A204.1 (cell line): ENCODE data around the gene BABAM2.
"Not testable (repeated sequence)": the region's sequence is repeated elsewhere in the genome, so short reads cannot be mapped to it uniquely, and the experiment has no call there.

Experiments used
- FAIRE-seq: peaks from 2 replicates; lab custom pipeline; 2012; peaks lifted over from hg19 to GRCh38; lab: Jason Lieb, UNC

The BABAM2 gene

DNA sequence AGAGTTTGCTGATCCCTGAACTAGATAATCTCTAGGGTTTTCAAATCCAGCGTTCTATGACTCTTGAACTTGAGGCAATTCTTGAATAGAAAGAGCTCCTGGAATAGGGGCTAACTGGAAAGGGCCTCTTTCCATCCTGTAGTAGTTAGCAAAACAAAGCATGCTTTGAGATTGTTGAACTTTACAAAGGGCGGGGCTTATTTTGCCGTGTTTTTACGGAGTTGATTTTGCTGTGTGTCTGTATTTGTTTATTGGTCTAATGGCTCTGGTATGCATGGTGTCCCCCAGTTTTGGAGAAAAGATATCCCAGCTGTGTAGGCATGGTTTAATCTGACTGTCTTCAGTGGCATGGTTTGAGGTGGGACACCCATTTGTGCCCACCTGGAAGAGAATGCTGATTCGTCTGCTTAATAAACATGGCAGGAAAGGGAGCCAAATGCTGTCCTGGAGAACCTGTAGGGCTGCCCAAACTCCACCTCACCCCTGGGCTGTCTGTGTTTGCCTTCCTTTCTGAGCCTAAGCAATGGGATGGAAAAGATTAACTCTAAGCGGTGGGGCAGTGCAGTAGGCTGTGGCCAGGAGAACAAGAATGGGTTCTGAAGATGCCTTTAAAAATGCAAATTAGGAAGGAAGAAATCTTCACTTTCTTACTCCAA is 428.1 kb downstream of the BABAM2 start:
- no peak for FAIRE-seq

DNA sequence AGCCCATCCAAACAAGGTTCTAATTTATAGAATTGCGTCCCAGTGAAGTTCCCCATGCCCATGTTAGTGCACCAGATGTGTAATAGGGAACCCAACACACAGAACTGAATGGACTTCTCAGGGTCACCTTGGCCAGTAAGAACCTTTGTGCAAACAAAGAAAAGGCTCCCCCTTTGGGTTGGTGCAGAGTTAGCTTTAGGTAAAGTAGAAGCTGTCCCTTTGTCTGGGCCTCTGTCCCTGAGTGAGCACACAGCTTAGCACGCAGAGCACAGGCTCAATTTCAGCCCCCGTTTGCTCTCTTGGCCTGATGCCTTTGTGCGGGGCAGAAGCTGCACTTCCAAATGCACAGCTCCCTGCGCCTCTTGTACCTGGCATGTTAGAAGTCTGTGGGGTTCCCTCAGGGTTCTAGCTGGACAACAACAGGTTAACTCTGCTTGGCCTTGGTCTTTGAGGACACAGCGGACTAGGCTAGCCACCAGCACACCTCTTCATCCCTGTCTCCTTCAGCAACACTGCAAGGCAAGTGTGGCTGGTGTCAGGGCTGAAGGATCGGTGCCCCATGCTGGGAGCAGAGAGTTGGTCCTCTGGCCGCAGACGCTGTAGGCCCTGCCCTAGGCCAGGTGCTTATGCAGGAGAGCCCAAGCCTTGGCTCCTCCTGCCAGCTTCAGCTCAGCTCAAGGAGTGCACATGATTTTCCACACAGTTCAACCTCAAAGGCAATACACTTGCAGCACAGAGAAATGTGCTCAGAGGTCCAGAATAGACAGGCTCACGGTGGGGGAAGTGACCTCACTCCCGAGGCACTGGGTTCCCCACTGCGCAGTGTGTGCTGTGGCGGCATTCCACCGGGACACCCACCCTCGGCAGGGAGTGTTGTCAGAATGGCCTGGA is 428.8 kb downstream of the BABAM2 start:
- FAIRE-seq, result no peak

DNA sequence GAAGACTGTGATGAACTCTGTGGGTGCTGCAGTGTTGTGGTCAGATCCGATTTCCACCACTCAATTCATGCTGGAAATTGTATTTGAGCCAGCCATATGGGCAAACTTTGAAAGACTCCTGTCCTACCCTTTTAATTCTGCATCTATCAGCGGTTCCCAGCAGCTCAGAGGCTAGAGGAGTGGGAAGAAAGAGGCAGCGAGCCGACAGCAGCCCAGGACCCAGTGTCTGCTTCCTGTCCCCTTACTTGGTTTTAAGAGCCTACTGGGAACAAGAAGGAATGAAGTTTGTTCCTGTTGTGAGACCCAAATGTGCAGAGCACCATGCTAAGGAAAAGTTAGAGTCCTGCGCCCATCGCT is 429.5 kb downstream of the BABAM2 start:
- FAIRE-seq, result no peak

DNA sequence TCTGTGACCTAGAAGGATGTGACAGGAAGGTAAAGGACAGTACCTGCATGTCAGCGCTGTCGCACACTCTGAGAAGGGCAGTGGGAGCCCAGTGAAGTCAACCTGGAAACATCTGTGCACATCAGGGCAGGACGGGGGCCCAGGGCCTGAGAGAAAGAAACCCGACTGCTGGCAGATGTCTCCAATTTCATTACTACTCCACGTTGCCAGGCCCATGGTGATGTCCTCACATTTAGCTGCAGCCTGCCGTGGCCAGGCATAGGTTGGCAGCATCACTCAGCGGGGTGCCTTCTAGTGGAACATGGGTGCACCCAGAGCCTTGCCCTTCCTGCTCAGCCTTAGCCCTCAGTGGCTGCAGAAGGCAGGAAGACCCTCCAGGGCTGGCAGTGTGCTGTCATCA is 429.8 kb downstream of the BABAM2 start:
- no peak for FAIRE-seq

DNA sequence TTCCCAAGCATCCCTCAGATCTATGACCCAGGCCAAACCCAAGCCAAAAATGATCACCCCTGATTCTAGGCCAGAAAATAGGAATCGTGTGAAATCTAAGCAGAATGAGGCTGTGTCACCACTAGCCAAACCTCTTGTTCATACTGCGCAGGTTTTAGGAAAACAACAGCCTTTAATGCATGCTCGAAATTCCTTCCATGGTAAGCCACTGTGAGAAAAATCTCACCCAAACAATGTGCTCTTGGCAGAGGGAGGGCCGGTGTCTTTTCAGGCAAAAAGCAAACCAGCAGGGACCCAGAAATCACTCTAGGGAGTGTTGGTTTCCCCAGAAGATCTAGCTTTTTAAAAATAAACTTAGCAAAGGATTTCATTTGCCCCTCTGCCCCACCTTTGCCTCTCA is 430.9 kb downstream of the BABAM2 start:
- FAIRE-seq, result no peak

DNA sequence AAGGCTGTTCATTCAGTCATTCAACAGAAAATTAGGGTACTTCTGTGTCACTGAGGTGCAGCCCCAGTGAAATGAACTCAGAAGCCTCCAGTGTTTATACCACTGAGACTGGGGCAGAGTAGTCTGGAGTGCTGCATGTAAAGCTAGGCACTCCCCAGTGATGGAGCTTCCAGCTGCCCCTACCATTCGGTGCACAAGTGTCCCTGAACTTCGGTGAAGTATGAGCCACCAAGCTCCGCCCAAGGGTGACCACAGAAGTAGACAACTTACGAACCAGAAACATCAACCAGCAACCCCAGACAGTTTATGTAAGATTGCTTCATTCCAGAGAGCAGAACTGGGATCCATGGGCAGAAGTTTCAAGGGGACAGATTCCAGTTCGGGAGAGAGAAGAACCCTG is 431.5 kb downstream of the BABAM2 start:
- FAIRE-seq, result no peak

DNA sequence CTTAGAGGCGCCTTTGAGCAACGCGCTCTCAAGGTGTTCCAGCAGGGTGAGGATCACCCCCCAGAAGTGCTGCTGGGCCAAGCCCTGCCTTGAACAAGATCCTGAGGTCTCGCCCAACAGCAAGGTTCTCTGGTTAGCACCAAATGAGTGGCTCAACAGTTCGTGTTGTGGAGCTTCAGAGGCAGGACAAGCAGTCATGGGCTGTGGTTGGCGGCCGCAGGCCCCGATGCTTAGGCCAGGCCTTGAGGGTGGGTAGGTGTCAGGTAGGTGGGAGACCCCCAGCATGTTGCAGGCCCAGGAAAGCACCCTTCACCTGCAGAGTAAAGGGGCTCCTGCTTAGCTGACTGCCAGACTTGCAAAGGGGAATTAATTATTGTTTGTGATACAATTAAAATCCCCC is 431.9 kb downstream of the BABAM2 start:
- no peak for FAIRE-seq

DNA sequence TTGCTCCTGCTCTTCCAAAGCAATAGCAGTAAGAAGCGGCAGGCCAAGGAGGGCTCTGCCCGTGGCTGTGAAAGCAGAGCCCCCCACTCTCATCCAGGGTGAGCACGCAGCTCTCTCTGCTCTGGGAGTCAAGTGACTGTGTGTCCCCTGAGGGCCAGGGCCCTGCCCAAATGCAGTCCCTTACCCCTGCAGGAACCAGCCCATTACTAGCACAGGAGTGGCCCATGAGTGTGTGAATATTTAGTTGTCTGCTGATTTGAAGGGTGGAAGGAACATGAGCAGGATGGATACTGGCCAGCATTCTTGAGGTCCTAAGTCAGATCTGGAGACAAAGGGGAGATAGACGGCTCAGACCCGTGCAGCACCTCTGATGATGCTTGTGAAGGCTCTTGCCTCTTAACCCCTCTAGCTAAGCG is 432.5 kb downstream of the BABAM2 start:
- no peak for FAIRE-seq

DNA sequence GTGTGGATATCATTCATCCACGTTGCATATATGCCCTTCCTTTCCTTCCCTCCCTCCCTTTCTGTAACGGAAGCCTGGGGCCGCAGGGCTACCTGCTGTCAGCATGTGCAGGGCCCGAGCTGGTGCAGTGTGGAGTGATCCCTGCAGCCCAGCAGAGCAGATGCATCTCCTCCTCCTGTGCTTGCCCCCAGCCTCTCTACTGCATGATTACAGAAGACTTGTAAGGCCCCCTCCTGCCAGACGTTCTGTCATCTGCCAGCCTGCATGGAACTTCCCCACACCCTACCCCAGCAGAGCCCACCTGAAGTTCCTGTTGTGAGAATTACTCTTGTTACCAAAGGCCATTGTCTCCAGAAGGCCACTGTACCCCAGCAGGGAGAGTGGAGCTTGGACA is 434.6 kb downstream of the BABAM2 start:
- FAIRE-seq, result no peak

DNA sequence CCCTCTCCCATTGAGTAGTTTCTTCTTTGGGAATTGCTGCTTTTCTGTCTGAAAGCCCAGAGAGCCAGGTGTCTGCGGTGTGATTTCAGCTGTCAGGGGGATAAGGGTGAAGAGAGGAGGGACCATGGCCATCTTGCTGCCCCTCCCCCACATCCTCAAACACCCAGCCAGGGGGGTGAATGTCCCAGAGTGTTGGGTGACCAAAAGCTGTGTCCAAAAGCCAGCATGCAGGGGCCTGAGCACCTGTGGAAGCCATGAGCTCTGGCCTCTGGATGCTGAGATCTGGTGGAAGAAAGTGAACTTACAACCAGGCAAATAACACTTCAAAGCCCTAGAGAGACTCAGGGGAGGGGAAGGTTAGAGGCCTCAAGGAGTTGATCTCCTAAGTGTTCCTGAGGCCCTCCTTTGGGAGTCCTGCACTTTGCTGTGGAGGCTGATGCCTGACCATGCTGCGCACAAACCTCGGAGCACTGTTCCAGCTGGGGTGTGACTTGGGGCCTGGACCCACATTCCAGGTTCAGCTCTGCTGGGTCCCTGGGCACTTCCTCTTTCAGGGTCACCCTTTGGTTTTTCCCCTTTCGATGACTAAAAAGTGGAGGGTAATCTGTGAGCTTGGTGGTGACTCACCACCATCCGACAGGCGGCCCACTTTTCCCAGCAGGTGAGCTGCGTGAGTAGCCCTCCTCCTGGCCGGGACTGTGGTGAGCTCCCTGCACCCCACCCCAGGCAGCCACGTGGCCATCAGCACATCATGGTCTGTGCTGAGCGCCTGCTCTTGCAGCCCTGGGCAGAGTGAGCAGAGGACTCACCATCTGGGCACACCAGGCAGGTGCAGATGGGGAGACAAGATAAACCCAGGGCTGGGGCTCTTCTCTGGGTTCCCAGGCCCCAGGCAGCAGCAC is 435.3 kb downstream of the BABAM2 start:
- no peak for FAIRE-seq

DNA sequence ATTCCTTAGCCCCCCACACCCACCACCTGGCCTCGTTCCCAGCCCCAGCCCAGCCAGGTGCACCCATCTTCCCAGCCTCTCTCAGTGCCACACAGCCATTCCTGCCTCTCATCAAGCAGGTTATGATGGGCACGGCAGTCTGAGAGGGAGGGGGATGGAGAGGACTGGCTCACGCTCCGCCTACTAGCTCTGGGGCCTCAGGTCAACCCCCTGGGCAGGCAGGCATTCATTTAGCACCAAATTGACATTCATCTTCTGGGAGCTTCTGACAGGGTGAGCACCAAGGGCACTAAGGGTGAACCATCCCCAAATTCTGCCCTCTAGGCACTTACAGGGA is 435.9 kb downstream of the BABAM2 start:
- FAIRE-seq, result no peak

DNA sequence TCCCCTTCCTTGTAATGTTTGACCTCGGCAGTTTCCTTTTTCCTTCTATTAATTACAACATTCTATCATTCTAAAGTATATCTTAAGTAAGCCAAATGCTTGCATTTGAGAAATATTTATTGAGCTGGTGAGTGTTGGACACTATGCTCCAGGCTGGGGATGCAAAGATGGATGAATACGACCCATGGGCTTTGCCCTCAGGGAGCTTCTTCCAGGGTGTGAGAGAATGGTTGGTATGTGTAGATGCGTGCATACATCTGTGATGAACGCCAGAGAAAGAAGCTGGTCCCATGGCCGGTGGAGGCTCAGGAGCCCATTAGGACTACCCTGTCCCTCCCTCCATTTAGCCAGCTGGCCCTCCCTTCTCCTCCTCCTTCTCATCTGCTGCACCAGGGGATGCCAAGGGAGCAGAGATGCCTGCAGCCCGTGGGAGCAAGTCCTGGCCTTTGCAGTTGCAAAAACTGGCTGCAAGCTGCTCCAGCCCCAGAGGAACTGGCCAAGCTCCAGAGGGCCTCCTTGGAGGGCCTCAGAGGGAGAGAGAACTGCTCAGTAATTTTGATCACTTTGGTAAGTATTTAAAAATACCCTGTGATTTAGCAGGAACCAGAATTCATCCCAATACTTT is 436.5 kb downstream of the BABAM2 start:
- no peak for FAIRE-seq

DNA sequence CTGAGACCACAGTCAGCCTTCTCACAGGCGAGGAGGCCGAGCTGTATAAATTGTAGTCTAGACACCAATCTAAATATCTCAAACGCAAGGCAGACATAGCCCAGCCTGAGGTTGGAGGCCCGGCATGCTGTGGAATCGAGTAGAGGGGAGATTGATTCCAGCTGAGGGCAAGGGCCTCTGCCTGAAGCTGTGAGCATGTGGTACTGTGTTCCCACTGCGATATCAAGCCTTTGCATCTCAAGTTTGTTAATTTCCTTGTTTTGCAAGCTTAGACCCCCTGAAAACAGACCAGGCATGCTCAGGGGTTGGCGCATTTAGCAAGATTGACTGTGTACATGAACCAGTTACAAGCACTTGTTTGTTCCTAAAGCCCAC is 437.0 kb downstream of the BABAM2 start:
- no peak for FAIRE-seq

DNA sequence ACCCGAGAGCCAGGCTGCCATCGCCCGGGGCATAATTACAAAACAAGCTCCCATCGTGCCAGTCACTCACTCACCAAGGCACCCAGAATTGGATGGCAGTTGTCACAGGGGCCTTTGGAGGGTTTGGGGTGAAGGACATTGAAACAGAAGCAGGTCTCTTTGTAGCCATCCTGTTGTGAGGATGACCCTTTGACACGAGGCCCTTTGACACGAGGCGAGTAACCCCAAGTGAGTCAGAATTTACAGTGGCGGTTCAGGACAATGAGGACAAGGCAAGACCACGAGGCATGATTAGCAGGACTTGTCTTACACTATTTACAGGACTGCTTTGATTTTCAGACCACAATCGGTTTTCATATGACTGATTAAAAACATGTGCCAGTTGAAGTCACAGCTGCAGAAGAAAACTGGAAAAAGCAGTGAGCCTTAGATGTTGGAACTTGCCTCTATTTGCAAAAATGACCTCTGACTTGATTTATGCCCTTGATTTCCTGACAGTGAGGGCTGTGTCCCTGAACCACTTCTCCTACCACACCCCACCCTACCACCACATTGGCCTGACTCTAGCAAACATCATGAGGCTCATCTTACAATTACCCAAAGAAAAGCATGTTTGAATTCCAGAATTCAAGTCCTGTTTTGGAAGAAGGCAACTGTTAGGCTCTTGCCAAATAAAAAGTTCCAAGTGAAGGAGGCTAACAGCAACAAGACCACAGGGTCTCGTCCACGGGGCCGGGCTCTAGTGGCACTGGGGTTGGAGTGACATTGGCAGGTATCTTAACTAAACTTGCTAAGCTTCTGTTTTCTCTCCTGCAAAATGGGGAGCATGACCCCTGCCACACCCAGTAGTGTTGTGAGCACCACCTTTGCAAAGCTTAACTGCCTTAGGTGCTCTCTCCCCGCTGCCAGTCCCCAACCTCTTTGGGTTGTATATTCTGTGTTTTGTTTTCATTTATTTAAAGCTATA is 437.7 kb downstream of the BABAM2 start:
- no peak for FAIRE-seq

DNA sequence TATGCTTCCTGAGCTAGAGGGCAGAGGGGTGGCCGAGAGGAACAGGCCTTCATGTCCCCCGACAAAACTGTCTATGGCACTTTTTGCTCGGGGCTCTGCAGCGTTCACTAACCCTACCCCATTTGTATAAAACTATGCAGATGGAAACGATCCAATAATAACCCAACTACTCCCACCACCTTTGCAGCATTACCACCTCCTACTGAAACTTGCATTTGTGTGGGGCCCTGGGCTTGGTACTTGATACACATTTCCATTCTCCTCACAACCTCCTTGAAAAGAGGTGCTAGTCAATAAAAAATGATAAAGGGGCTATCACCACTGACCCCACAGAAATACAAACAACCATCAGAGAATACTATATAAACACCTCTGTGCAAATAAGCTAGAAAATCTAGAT is 438.7 kb downstream of the BABAM2 start:
- FAIRE-seq, result no peak

DNA sequence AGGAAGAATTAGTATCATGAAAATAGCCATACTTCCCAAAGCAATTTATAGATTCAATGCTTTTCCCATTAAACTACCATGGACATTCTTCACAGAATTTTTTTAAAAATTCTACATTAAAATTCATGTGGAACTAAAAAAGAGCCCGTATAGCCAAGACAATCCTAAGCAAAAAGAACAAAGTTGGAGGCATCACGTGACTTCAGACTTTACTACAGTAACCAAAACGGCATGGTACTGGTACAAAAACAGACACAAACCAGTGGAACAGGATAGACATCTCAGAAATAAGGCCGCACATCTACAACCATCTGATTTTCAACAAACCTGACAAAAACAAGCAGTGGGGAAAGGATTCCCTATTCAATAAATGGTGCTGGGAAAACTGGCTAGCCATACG is 440.2 kb downstream of the BABAM2 start:
- FAIRE-seq, result not testable (repeated sequence)

DNA sequence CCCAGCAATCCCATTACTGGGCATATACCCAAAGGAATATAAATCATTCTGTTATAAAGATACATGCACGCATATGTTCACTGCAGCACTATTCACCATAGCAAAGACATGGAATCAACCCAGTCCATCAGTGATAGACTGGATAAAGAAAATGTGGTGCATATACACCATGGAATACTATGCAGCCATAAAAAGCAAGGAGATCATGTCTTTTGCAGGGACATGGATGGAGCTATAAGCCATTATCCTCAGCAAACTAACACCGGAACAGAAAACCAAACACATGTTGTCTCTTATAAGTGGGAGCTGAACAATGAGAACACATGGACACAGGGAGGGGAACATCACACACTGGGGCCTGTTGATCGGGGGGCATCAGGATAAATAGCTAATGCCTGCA is 441.3 kb downstream of the BABAM2 start:
- not testable (repeated sequence) for FAIRE-seq

DNA sequence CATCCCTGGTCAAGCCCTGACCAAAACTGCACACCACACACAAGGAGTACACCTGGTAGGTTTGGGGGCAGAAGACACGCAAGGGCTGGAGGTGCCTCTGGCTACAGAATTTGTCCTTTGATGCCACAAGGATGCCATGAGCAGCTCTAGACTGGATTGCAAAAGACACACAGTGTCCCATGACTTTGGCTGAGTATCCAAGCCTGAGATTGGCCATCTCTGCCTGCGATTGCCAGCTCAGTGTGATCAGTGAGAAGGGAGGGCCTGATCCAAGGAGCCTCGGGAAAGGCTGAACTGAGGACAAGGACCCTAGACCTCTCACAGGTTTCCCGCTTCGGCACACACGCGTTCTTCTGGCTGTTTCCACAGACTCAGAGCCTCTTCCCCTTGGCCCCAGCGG is 442.2 kb downstream of the BABAM2 start:
- FAIRE-seq, result no peak

DNA sequence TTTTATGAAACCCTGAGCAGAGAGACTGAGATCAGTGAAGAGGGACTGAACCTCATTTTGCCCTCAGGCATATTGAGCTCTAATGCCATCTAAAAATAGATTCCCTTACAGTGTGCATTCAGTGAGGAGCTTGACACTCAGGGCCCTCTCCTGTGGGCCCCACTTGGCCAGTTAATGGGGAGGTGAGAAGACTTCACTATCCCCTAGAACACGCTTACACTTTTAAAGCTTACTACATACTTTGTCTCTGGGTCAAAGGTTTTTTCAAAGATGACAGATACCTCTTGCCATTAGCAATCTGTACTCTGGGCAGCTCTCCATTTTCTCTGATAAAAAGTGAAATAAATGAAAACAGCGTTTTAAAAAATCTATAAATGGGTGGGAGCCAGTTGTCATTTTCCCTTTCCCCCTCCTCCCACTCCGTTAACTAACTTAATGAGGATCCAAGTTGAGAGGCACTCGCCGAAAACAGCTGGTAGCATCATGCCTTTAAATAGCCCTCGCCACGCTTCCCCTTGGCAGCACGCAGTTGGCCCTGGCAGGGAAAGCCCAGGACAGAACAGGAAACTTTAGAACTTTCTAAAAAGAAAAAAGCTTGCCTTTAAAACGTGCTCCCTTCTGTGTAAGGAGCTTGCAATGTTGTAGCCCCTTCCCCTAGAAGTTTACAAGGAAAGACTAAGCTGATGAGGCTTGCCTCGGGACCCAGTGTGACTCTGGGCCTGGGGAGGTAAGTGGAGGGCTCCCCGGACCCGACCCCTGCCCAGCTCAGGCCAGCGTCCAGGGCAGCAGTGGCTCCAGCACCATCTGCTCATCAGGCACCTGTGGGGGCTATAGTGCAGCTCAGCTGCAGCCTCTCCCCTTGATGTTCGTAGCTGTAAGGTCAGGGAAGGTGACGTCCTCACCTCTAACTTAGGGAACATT is 443.3 kb downstream of the BABAM2 start:
- no peak for FAIRE-seq

DNA sequence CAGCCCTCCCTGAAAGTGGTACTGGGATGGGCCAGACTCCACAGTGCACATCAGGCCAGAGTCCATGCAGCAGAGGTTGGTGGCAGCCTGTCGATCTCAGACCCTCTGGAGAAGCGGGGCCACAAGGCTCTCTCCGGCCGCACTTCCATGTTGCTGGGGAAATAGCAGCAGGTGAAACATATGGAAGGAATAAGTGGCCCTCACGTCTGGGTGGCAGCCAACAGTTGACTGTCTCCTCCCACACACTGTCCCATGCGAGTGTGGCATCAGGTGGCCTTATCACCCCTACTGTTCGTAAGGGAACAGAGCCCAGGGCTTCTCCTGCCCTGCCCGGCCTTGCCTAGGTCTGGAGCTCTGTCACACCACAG is 444.0 kb downstream of the BABAM2 start:
- FAIRE-seq, result no peak
